ENCODE data around the gene CPEB1. TPM values are rescaled to one million over a fixed set of nuclear protein-coding genes. Genes with fewer than 3 reads are reported as not detected.

CPEB1 gene
- total RNA-seq, result 0.72 and 0.84 TPM in 2 replicates
- long read RNA-seq, partial matches to known transcripts, result 0 of 3 reads
- long read RNA-seq, other reads (novel, unspliced or antisense), result 3 of 3 reads

- H3K4me3 Mint-ChIP-seq, result peak within 1 kb of the TSS; percentile 52
- no peaks in the 10 kb centered on the region for H3K9me3 Mint-ChIP-seq
- H3K27ac Mint-ChIP-seq (ENCODE audit: unreplicated experiment), result no peak within 1 kb of the TSS
- DNase-seq (ENCODE audit: low read depth, low spot score), result peak; percentile 12
- no peaks in the 10 kb centered on the region for H3K36me3 Mint-ChIP-seq (ENCODE audit: low read depth)
- H3K4me1 Mint-ChIP-seq, result peaks cover 16% of the 10 kb centered on the region
- peak; percentile 27 for TF ChIP-seq CTCF (conservative IDR thresholded peaks at IDR 0.05)
- peaks cover 91% of the 10 kb centered on the region for H3K27me3 Mint-ChIP-seq (ENCODE audit: low read depth)
Measured at GRCh38 chr15:82647045-82647834, at the start of gene CPEB1. Gene CPEB1 (minus strand): TSS chr15:82647363. CDS start chr15:82628459, 18,904 bp downstream.

- TF ChIP-seq CTCF (conservative IDR thresholded peaks at IDR 0.05), result no peak
- H3K4me3 Mint-ChIP-seq, result no peak overlapping the region
- no peaks in the 10 kb centered on the region for H3K27me3 Mint-ChIP-seq (ENCODE audit: low read depth)
- peaks cover 2% of the 10 kb centered on the region for H3K36me3 Mint-ChIP-seq (ENCODE audit: low read depth)
- H3K4me1 Mint-ChIP-seq, result no peaks in the 10 kb centered on the region
- H3K27ac Mint-ChIP-seq (ENCODE audit: unreplicated experiment), result no peak overlapping the region
- H3K9me3 Mint-ChIP-seq, result no peaks in the 10 kb centered on the region
- no peak for DNase-seq (ENCODE audit: low read depth, low spot score)
Measured at GRCh38 chr15:82692171-82692570, 45.0 kb upstream of the CPEB1 start.

- H3K27me3 Mint-ChIP-seq (ENCODE audit: low read depth), result peaks cover 9% of the 10 kb centered on the region
- H3K36me3 Mint-ChIP-seq (ENCODE audit: low read depth), result peaks cover 2% of the 10 kb centered on the region
- no peaks in the 10 kb centered on the region for H3K4me1 Mint-ChIP-seq
- H3K4me3 Mint-ChIP-seq, result no peak overlapping the region
- H3K9me3 Mint-ChIP-seq, result no peaks in the 10 kb centered on the region
- no peak for DNase-seq (ENCODE audit: low read depth, low spot score)
- no peak overlapping the region for H3K27ac Mint-ChIP-seq (ENCODE audit: unreplicated experiment)
- TF ChIP-seq CTCF (conservative IDR thresholded peaks at IDR 0.05), result no peak
Measured at GRCh38 chr15:82689147-82689546, 42.0 kb upstream of the CPEB1 start.

GRCh38 chr15:82688691-82689090, 41.5 kb upstream of the CPEB1 start:
- Mint-ChIP-seq H3K9me3 (no peaks in the 10 kb centered on the region), H3K4me3 (no peak overlapping the region), H3K36me3 (ENCODE audit: low read depth) (peaks cover 2% of the 10 kb centered on the region), H3K27ac (ENCODE audit: unreplicated experiment) (no peak overlapping the region), H3K4me1 (no peaks in the 10 kb centered on the region), H3K27me3 (ENCODE audit: low read depth) (peaks cover 12% of the 10 kb centered on the region)
- DNase-seq (ENCODE audit: low read depth, low spot score), result no peak
- no peak for TF ChIP-seq CTCF (conservative IDR thresholded peaks at IDR 0.05)

- Mint-ChIP-seq H3K27me3 (ENCODE audit: low read depth) (peaks cover 85% of the 10 kb centered on the region), H3K4me3 (no peak overlapping the region), H3K36me3 (ENCODE audit: low read depth) (no peaks in the 10 kb centered on the region), H3K4me1 (peaks cover 6% of the 10 kb centered on the region), H3K9me3 (no peaks in the 10 kb centered on the region), H3K27ac (ENCODE audit: unreplicated experiment) (no peak overlapping the region)
- DNase-seq (ENCODE audit: low read depth, low spot score), result no peak
- TF ChIP-seq CTCF (conservative IDR thresholded peaks at IDR 0.05), result no peak
Measured at GRCh38 chr15:82681371-82681770, 34.2 kb upstream of the CPEB1 start.
